NCI-H69 (cell line): ENCODE data around the gene MYOC.
"Not testable (repeated sequence)": the region's sequence is repeated elsewhere in the genome, so short reads cannot be mapped to it uniquely, and the experiment has no call there.

Experiments
- DNase-seq: peaks from one replicate; lab custom pipeline; 2025; lab: John Stamatoyannopoulos, UW

MYOC gene

DNA sequence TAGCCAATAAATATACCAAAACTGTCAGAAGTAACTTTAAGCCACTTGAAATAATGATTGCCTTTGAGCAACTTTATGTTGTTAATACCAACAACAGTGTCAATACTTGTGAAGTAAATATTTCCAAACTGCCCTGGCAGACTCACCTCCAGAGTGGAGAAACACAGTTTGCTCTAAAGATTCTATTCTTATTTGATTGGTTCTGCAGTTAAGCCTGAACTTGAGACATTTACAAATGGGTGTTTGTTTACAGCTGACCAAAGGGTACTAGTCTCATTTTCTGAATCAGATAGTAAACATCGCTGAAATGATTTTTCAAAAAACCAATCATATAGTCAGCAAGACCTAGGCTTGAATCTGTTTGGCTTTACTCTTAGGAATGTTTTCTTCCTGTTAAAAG, 1.3 kb upstream of the MYOC start:
- DNase-seq, result no peak

DNA sequence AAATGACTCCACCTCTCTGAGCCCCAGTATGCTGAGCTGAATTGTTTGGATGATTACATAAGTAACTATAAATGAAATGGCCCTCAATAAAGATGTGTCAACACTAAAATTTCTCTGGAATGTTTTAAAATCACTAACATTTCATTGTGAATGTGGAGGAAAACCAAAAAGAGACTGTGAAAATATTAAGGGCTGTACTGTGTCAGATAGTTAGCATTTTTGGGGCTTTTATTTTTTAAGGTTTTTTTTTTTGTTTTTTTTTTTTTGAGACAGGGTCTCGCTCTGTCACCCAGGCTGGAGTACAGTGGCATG, 6.3 kb downstream of the MYOC start:
- DNase-seq, result no peak

DNA sequence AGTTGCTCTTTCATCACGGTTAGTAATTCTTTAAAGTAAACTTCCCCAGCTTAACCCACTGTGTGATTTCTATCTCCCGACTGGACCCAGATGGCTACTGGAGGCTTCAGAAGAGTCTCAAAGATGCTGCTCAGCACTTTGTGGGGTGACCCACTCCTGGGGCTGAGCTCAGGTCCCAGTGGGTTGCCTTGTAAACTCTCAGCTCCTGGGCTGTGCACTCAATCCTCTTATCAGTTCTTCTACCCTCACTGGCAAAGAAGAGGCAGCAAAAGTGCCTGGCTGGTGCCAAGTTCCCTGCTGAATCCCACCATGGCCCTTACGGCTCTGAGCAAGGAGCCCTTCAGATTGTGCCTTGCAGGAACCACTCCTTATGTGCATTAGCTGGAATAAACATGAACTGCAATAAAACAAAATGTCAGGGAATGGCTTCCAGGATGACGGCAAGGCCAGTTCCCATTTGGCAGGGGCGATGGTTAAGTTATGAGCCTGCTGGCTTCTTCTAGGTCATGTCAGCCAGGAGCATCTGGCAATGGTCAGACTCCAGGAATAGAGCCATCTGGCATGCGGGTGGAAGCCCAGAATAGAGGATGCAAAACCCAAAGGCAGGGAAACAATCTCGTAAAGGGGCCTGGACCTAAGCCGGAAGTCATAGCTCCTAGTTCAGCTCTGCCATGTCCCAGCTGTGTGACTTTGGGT, 6.8 kb downstream of the MYOC start:
- no peak for DNase-seq

DNA sequence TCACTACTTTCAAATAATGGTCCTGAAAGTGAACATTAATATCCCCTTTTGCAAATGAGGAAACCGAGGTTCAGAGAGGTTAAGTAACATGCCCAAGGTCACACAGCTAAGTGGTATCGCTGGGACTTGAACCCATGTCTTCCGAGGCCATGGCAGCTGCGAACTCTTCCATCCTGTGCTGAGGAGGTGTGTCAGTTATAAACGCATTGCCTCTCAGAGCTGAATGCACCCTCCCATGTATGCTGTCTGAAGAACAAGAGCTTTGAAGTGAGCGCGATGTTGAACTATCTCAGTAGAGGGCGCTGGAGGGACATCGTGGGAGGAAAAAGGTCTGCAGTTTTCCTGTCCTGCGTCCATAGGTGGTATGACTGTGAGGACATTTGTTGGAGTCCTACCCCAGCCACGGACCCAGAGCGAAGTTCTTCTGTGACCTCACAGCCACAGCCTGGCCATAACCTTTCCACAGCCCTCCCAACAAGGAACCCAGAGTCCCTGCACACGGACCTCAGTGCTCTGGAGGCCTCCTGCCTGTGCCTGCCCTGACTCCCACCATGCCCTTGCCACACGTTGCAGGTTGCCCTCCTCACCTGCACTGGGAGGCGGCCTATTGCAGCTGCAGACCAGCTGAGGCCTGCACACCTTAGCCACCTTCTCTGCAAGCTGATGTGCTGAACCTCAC, 7.5 kb downstream of the MYOC start:
- peak; percentile 88 for DNase-seq

DNA sequence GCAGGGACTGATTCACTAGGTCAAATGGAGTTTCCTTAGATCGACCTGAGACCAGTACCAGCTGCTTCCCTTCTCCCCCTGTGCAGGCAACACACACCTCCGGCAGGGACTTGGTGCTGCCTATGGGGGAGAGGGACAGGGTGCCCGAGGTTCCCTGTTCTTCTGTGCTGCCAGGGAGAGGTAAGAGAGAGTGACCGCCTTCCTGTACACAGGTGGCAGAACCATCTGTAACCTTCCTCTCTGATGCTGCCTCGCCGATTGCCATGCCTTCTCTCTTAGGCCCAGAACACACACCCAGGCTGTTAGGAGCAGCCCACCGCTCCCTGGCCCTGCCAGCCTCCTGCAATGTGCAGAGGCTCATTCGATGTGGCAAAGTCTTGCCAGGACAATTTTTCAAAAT, 9.3 kb downstream of the MYOC start:
- DNase-seq, result no peak

DNA sequence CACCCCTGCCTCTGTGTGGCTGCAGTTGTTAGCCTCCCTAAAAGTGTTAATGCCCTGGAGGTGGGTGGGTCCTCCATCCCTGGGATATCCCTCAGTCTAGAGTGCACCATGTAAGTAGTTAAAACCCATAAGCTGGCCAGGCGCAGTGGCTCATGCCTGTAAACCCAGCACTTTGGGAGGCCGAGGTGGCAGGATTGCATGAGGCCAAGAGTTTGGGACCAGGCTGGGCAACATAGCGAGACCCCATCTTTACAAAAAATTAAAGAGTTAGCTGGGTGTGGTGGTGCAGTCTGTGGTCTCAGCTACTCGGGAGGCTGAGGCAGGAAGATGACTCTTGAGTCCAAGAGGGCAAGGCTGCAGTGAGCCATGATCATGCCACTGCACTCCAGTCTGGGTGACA, 10.3 kb downstream of the MYOC start:
- no peak for DNase-seq

DNA sequence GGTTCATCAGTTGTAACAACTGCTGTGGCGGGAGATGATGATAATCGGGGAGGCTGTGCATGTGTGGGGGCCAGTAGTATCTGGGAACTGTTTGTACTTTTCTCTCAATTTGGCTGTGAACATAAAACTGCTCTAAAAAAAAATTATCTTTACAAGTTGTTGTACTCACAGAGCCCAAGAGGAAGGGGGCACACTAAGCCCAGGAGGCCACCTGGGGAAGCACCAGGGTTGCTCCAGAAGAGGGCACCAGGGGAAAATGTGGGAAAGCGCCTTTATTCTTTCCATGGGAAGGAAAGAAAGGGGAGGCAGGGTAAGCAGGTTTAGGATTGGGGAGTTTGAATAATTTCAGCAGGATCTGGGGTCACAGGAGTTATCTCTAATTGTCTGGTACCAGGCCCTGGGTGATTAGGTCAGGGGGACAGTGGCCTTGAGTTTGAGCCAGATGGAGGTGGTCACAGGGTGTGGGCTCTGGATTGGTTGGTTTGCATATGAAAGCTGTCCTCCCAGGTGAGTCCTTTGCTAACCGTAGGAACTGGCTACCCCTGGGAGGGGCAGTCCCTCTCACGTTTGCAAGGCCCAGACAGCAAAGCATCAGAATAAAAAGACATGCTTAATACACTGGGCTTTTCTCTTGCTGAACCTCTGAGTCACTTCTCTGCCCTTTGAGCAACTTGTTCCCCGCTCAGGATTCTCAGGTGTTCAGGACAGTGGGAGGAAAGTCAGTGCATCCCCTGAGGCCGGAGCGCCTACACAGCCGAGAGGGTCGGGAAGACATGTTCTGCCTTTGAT, 11.2 kb downstream of the MYOC start:
- no peak for DNase-seq

DNA sequence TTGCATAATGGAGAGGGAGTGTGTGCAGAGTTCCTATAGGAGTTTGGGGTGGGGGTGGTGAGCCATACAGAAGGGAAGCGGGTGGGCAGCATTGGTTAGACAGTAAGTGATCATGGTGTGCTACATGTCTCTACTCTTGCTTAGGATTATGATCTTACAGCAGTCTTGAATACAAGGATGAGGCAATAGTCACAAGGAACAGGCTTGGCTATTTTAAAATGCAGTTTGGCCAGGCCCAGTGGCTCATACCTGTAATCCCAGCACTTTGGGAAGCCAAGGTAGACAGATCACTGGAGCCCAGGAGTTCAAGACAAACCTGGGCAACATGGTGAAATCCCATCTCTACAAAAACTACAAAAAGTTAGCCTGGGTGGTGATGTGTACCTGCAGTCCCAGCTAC, 12.3 kb downstream of the MYOC start:
- no peak for DNase-seq

DNA sequence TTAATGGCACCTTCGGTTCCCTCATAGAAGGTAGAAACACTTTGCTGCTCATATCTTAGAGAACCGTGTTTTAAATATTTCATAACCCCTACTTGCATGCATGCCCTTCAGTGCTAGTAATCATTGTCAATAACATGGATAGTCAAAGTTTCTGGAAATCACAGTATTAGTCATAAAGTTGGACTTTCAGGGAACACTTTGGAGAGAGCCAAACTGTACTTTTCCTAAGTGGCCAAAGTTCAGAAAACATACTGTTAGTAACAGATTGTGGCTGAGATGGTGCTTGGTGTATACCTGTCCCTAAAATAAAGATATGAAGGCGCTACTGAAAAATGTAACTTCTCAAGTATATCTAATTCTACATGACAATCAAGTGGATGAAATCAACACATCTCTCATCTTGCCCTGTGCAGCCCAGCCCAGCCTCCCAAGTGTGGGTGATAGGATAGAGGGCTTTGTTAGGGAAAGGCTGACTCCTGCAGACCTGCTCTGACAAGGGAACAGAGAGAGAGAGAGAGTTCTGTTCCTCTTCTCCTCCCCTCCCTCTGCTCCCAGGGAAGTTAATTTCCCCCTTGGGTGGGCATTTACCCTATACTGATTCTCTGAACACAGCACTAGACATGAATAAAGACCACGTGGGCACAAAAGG, 14.4 kb downstream of the MYOC start:
- DNase-seq, result no peak

DNA sequence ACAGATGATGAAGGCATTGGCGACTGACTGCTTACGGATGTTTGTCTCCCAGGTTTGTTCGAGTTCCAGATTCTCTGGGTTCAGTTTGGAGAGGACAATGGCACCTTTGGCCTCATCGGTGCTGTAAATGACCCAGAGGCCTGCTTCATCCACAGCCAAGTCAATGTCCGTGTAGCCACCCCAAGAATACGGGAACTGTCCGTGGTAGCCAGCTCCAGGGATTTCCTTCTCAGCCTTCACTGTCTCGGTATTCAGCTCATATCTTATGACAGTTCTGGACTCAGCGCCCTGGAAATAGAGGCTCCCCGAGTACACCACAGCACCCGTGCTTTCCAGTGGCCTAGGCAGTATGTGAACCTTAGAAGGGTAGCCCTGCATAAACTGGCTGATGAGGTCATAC, 16.3 kb downstream of the MYOC start:
- no peak for DNase-seq

DNA sequence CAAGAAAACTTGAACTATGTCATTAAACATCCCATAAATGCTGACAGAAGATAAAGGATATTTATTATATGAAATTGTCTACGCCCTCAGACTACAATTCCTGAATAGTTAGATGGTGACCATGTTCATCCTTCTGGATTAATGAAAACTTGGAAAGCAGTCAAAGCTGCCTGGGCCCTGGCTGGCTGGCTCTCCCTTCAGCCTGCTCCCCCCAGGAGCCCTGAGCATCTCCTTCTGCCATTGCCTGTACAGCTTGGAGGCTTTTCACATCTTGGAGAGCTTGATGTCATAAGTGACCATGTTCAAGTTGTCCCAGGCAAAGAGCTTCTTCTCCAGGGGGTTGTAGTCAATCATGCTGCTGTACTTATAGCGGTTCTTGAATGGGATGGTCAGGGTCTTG, 16.8 kb downstream of the MYOC start:
- DNase-seq, result no peak

DNA sequence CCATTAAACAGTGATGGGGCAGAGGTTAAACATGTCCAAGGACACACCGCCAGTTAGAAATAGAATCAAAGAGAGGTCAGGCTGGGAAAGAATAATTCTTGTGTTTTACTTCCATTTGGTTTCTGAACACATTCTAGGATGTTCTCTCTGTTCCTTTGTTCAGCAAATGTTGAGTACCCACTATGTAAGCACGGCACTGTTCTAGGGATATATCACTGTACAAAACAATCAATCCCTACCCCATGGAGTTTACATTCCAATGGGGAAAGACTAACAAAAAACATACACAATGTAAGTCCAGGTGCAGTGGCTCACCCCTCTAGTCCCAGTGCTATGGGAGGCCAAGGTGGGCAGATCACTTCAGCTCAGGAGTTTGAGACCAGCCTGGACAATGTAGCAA, 24.3 kb downstream of the MYOC start:
- no peak for DNase-seq

DNA sequence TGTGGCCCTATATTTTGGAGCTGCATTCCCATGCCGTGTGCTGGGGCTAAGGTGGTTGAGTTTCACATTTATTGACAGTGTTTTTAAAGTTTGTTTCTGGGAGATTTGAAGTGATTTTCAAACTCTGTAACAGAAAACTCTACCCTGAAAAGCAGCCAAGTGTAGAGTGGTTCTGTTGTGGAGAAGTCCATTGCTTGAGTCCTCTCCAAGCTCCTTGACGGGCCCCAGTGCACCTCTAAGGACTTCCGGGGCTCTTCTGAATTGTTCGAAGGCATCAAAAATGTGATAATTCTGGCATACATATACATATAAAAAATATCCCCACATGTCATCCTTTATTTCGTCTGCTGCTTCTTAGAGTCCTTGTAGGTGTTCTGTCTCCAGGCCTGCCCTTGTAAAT, 25.5 kb downstream of the MYOC start:
- DNase-seq, result no peak

DNA sequence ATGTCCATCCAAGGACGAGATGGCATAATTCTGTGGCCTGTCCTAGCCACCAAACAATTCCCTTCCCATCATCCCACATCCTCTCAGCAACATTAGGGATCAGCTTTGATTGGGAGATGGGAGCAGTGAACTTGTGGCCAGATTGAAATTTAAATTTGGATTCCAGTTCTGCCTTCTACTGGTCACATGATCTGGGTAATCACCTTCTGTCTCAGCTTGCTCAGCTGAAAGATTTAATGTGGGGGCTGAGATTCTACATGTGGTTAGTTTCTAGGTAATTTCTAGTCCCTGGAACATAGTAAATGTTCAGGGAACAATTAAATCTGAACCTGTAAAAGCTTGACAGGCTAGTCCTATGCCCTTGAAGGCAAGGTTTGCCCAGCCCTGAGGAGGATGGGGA, 27.3 kb downstream of the MYOC start:
- no peak for DNase-seq

DNA sequence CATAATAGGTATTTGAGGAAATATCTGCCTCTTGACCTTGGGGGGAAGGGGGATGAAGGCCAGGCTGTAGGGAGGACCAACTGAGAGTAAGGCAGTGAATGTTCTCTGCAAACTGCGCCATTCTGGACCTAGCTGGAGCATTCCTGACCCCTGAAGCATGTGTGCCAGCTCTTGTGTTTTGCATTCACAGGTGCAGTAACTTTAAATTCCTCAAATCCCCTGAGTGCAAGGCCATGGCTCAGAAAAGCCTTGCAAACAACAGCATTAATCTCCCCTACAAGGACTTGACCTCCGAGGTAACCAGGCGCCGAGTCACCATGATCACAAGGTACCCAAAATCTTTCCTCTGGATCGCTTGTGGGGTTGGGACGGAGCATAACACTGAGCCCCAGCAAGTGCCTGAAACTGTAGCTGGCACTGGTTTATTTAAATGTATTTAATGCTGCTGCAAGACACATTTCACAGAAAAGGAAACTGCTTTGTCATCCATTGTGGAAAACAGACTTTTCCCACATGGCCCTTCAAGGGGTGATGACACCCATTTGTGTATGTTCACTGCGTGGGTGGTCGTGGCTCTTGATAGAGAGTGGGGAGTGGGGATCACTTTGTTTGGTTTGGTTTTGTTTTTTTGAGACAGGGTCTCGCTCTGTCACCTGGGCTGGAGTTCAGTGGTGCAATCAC, 28.7 kb downstream of the MYOC start:
- DNase-seq, result no peak

DNA sequence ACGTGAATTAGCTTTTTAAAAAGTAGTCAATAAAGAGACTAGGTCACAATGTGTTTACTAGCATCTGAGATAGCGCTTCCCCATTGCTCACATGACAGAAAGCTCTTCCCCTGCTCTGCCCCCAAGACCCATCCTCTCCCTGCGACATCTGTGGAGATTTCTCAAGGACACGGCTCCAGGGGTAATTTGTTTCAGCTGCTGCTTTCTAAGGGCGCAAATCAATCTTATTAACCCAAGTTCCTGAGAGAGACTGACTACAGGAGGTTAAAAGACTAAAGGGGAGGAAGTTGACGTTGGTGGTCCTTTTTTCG, 30.4 kb downstream of the MYOC start, which contains the start of gene MYOCOS:
MYOCOS (plus strand) TSS at position 92 of the 311 bp plus-strand sequence. CDS start 1,641 bp downstream, outside the sequence.
- no peak for DNase-seq

DNA sequence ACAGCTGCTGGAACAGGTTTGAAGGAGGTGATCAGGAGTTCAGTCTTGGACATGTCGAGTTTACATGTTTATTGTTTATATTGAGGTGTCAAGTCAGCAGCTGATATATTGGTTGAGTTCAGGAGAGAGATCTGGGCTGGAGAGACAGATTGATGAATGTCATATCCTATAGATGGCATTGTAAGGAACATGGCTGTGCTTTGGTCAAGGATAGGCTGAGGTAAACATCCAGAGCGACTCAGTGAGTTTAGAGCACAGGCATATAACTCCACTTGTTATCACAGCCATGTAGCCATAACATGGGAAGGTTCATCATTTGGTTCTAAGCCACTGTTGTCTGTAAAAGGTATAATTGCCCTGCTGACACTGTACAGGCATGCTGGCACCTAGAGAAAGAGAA, 35.9 kb downstream of the MYOC start:
- DNase-seq, result no peak

DNA sequence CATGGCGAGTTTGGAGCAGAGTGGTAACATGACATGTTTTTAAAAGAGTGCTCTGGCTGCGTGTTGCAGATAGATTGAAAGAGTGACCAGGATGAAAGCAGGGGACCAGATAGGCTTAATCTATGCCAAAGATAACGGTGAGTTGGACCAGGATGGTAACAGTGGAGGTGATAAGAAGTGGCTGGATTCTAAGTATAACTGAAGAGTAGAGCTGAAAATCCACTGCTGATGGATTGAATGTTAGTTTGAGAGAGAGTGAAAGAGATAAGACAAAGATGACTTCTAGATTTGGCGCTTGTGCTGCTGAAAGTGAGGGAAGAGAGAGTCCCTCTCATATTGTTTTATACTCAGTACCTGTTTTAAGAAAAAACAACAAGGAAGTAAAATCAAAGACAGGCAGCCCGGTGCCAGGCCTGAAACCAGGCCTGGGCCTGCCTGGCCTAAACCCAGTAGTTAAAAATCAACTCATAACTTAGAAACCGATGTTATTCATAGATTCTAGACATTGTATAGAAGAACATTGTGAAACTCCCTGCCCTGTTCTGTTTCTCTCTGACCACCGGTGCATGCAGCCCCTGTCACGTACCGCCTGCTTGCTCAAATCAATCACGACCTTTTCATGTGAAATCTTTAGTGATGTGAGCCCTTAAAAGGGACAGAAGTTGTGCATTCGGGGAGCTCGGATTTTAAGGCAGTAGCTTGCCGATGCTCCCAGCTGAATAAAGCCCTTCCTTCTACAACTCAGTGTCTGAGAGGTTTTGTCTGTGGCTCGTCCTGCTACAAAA, 37.2 kb downstream of the MYOC start:
- not testable (repeated sequence) for DNase-seq

DNA sequence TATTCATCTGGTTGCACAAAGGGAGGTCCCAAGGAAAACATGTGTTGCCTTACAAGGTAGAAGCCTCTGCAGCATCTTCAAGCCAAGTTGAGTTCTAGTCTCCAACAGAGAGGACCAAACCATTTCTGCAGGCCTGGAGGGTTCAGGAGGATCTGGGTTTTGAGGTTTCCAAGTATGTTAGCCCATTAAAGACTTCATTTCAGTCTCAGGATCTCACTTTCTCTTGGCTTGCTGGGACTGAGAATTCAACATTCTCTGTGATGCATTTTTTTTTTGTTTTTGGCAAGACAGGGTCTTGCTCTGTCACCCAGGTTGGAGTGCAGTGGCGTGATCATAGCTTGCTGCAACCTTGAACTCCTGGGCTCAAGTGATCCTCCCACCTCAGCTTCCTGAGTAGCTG, 39.2 kb downstream of the MYOC start:
- DNase-seq, result no peak

DNA sequence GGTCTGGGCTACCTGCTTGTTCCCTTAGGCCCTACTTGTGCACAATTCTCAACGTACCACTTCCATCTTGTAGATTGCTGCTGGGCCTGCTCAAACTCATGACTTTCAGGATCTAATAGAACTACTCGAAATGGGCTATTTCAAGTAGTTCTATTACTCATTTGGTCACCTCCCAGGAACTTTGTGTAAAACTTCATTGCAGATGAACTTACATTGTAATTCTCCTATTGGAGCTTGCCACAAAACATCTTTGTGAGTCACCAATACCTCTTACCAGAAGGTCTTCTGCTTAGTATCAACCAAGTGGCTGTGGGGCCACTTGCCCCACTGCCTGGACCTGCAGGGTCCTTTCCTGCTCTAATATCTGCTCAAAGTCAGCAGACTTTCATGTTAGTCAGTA, 41.2 kb downstream of the MYOC start:
- no peak for DNase-seq

DNA sequence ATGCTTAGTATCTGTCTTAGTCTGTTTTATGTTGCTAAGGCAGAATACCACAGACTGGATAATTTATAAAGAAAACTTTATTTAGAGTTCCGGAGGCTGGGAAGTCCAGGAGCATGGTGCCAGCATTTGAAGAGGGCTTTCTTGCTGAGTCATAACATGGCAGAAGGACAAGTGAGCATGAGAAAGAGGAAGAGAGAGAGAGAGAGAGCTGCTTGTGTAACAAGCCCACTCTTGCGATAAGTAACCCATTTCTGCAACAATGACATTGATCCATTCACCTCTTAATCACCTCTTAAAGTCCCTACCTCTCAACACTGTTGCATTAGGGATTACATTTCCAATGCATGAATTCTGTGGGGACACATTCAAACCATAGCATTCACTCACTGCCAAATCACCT, 42.1 kb downstream of the MYOC start:
- DNase-seq, result no peak
